HG02970 (cell line): Measurements from ENCODE around the gene BAIAP2L1.

Experiments used
- ATAC-seq: cut with Tn5 transposase; IDR thresholded peaks from one replicate; pipeline ENCODE4 v1.9.1; 2021; ENCODE audit warnings: mild to moderate bottlenecking, moderate library complexity, moderate number of reproducible peaks; ENCODE audit not compliant: unreplicated experiment, low FRiP score

The BAIAP2L1 gene

DNA sequence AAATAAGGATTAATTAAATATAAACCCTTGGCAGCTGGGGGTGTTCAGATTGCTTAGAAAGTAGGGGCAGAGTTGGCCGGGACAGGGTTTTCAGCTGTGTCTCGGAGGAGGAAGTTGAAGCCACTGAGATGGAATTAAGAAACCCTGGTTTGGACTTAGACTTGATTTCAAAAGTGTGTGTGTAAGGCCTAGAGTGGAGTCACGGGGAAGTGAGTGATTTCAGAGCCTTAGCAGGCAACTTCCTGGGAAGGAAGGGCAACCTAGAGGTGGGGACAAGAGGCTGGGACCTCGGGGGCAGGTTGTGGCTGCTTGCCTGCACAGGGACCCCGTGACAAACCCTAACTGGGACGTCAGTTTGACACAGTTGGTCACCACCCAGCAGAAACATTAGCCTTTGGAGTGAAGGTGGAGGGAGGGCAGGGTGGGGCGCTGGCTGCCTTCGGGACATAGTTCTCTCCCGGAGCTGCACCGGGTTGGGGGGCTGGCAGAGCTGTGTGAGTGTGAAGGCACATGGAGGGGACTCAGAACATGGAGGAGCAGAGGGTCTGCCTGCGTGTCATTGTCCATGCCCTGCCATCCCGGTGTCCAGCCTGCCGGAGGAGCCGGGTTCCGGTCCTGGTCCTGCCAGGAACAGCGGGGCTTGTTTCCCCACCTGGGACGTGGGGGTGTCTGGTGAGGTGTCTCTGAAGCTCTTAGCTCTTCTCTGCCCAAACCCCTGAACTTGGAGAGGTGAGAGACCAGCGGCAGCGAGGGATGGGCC is 117.6 kb downstream of the BAIAP2L1 start:
- ATAC-seq: no peak

GRCh38 chr7:98282703-98283102 is 118.2 kb downstream of the BAIAP2L1 start:
- no peak for ATAC-seq

DNA sequence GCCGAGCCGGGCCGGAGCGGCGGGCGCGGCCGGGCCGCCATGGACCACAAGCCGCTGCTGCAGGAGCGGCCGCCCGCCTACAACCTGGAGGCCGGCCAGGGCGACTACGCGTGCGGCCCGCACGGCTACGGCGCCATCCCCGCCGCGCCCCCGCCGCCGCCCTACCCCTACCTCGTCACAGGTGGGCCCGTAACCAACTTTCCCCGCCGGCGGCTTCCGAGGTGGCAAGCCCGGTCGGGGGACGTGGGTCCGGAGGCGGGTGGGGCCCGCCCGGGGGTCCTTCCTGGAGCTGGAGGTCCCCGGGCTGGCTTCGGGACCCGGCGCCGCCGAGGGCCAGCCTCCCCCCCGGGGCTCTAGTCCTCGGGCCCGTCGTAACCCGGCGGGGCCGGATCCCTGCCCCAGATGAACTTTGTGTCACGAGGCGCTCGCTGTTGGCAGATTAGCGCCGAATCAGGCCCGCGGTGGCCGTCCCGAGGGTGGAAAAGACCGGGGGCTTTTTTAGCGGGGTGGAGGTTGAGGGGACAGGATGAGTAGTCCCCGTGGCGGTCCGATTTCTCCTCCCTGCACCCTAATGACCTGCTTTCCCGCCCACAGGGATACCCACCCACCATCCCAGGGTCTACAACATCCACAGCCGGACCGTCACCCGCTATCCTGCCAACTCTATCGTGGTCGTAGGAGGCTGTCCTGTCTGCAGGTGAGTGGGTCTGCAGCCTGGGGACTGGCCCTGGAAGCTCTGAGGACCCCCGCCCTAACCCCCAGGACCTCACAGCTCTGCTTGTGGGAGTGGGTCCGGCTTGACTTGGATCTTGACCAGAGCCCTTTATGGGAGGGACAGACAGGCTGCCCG is 118.9 kb downstream of the BAIAP2L1 start:
- ATAC-seq: peak; percentile 13

DNA sequence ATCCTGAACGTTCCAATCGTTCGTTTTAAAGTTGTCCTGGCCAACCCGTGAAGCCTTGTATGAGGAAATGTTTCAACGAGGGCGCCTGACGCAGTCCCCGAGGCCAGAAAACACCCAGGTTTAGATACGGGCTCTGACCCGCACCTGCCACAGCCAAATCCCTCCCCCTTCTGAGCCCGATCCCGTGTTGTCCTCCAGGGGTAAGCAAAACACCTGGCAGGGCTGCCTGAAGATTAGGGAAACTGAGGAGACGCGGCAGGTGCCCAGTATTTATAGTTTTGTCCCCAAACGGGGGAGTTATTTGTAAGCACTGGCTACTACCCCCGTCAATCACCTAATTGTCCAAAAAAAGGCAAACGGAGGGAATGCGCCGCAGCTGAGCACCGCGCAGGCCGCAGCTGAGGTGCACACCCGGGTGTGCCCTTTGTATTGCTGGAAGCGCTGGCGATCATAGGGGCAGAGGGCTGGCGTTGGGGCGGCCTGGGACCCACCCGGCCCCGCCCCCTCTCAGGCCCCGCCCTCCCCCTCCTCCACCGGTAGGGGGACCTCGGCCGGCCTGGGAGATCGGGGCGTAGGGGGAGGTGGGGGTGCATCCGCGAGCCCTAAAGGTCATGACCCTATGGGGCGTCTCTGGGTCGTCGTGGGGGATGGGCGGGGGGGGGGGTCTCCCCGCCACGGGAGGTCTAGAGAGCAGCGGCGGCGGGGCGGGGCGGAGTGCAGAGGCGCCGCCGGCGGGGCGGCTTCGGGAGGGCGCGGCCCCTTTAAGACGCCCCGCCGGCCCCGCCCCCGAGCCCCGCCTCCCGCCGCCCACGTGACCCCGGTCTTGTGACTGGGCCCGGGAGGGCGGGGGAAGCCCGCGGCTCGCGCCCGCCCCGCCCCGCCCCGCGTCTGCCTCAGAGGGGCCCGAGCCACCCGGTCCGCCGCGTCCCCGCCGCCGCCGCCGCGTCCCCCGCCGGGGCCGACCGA is 119.8 kb downstream of the BAIAP2L1 start, which contains the start of gene BRI3:
Gene BRI3, plus strand, starts transcription at position 896 of the 966 bp plus-strand sequence. CDS start 110 bp downstream, outside the sequence.
- peak; percentile 75 for ATAC-seq

- no peak for ATAC-seq
Measured at GRCh38 chr7:98280296-98280695, 120.6 kb downstream of the BAIAP2L1 start.

GRCh38 chr7:98278936-98279335 is 122.0 kb downstream of the BAIAP2L1 start:
- no peak for ATAC-seq

- no peak for ATAC-seq
Measured at GRCh38 chr7:98278408-98278807, 122.5 kb downstream of the BAIAP2L1 start.

DNA sequence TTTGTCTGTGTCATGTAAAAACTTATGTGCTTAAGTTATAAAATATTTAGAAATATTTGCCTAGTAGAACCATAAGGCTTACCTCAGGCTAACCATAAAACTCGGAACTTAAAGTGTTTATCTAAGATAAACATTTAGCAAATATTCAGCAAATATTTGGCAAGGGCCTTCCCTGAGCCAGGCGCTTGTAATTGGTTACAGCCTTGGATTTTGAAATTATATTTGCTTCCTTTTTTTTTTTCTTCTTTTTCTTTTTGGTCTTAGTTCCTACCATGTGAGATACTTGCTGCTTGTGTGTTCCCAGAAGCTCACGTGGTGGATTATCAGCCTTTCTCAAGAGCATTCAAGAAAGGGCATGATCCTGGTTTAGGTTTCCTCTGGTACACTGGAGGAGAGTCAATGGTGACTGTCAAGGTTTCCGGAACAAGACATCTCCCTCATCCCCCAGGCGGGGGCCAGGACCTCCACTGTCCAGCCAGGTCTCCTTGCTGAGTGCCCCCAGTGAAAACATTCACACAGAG is 124.6 kb downstream of the BAIAP2L1 start:
- no peak for ATAC-seq

DNA sequence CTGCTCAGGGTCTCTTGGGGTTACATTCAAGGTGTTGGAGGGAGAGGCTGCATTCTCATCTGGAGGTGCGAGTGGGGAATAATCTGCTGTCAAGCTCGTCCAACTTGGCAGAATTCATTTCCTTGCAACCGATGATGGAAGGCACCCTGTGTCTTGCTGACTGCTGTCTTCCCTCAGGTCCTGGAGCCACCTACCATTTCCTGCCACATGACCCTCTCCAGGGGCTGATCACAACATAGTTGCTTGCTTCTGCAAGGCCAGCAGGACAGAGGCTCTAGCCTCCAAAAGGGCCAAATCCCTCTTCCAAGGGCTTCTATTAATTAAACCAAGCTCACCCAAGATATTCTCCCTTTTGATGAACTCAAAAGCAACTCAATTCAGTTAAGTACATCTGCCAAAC is 133.6 kb downstream of the BAIAP2L1 start:
- ATAC-seq: no peak

DNA sequence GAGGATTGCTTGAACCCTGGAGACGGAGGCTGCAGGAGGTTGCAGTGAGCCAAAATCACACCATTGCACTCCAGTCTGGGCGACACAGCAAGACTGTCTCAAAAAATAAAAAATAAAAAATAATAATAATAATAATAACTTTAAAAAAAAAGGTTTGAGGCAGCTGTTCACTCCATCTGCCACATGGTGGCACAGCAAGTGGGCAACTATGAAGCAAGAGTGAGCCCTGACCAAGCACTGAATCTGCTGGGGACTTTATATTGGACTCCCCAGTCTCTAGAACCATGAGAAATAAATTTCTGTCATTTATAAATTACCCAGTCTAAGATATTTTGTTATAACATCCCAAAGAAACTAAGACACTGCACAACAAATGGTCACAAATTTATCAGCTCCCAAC is 134.1 kb downstream of the BAIAP2L1 start:
- no peak for ATAC-seq

DNA sequence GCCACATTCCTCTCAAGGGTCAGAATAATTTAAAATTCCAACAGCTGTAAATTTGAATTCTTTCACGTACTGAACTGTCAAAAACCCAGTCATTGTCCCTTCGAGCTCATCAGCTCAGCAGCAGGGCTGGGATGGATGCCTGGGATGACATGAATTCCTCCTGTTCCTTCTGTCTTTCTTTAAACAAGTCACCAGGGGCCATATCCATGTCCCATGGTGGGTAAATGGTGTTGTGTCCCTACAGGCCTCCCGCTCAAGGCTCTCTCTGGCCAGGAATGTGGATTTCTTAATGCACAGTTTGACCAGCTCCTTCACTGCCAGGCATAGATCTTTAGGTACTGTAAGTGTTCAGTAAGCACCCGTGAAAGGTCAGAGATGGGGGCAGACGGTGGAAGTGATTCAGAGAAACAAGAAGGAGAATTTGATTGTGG is 135.0 kb downstream of the BAIAP2L1 start:
- no peak for ATAC-seq

GRCh38 chr7:98257701-98258100 is 143.2 kb downstream of the BAIAP2L1 start:
- ATAC-seq: no peak

GRCh38 chr7:98256431-98256830 is 144.5 kb downstream of the BAIAP2L1 start:
- no peak for ATAC-seq

DNA sequence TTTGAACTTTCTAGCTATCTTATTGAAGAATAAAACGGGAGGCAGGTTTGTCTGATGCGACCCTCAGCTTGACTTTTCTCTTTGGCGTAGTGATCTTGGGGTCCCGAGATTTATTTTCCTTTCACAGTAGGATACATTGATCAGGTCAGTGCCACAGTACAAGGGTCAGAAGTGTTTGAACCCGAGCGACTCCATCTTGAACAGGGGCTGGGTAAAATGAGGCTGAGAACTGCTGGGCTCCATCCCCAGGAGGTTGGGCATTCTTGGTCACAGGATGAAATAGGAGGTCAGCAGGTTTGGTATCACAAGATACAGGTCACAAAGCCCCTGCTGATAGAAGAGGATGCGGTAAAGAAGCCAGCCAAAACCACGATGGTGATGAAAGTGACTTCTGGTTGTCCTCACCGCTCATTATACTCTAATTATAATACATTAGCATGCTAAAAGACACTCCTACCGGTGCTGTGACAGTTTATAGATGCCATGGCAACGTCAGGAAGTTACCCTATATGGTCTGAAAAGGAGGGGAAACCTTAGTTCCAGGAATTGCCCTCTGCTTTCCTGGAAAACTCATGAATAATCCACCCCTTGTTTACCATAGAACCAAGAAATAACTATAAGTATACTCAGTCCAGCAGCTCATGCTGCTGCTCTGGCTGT is 145.8 kb downstream of the BAIAP2L1 start:
- ATAC-seq: no peak

GRCh38 chr7:98254516-98254915 is 146.4 kb downstream of the BAIAP2L1 start:
- no peak for ATAC-seq

DNA sequence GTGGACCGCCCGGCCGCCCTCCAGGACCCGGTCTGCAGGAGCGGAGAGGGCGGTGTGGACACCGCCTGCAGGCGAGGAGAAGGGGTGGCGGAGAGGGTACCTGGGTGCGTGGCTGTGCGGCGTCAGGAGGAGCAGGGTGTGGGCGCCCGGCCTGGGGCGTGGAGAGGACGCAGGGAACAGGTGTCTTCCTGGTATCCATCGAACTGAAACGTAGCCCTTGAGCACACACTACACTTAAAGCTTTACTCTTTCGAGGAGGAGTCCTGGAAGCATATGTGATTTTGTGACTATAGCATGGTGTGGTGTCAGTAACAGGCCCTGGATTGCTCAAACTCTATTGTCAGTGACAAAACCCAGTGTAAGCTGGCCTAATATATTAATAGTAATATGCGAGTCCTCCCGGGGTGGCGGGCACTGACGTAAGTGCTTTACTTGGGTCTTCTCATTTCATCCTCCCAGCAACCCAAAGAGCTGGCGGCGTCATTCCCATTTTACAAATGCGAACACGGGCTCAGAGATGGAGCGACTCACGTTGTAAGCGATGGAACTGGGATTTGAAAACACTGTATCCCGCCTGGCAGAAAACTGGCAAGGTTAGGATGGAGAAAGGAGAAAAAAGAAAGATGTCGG is 148.3 kb downstream of the BAIAP2L1 start:
- ATAC-seq: no peak

DNA sequence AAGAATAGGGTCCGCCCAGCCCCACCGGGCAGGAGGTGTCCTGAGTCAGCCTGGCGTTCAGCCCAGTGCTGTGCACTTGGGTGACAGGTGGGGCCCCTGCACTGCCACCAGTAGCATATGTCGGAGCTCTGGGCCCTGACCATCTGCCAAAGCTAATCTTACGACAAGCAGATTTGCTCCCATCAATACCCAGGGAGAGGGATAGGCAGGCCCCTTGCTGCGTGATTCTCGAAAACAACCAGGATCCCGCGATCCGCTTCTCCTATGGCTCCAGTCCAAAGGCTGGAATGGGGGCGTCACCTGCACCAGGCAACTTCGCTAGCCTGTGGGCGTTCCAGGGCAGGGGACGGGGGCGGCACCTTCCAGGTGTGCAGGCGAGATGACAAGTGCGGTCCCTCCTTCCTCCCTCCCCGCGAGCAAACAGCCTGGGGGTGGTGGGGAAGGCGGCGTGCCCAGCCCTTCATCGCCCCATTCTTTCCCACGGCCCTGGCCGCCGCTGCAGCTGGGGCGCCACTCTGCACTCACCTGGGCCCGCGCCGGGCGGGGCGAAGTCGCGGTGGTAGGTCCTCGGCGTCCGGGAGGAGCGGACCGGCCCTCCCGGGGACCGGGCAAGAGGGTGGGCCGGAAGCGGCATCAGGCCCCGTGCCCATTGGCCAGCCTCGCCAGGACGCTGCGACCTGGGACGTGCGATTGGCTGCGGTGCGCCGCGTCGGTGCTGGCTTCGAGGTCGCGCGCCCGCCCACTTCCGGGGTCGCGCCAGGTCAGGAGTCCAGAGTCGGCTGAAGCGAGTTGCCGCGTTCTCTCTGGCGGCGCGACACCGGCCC is 149.1 kb downstream of the BAIAP2L1 start, which contains the start of gene TECPR1:
Gene TECPR1, minus strand, starts transcription at position 632 of the 824 bp plus-strand sequence. CDS start 6,086 bp downstream, outside the sequence.
- ATAC-seq: peak; percentile 99

GRCh38 chr7:98251231-98251600 is 149.7 kb downstream of the BAIAP2L1 start:
- peak; percentile 6 for ATAC-seq
